NCI-H2227 (cell line): Measurements from ENCODE around the gene GNG12.

Source experiments
- DNase-seq: peaks from one replicate; lab custom pipeline; 2025; ENCODE audit not compliant: unreplicated experiment; lab: John Stamatoyannopoulos, UW

Gene GNG12

DNA sequence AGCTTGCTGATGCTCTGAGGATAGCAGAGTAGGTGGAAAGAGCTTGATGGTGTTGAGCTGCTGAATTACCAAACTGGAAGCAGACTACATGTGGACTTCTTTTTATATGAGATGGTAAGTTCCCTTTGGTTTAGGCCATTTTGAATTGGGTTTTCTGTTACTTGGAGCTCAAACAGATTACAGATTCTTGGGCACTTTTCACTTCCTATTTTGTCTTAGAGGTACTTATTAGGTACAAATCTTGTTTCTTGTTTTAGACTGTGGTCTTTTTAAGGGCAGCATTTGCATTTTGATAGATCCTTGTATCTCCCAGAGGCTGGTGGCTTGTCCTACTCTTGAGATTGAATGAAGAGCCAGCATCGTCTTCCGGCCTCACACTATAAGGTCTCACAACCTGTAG is 78.1 kb downstream of the GNG12 start:
- no peak for DNase-seq

- no peak for DNase-seq
Observed at GRCh38 chr1:67754526-67754920, 78.7 kb downstream of the GNG12 start.

GRCh38 chr1:67753776-67754525 is 79.3 kb downstream of the GNG12 start:
- DNase-seq: no peak

- DNase-seq: no peak
Observed at GRCh38 chr1:67752306-67752705, 81.0 kb downstream of the GNG12 start.

DNA sequence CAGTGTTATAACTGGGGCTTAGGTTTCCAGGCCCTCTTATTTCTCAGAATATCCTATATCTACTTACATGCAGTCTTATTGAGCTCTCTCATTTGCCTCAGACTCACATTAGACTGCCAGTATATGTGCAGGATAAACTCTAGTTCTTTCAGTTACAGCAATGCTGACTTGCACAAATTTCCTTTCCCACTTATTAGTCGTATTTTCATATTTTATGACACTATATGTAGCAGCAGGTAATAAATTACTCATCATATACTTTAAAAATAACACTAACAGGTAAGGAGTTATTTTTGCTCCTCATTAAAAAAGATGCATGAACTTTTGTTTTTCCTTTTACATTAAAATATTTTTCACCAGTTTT is 82.6 kb downstream of the GNG12 start:
- DNase-seq: no peak

- no peak for DNase-seq
Observed at GRCh38 chr1:67749844-67750690, 83.2 kb downstream of the GNG12 start.

DNA sequence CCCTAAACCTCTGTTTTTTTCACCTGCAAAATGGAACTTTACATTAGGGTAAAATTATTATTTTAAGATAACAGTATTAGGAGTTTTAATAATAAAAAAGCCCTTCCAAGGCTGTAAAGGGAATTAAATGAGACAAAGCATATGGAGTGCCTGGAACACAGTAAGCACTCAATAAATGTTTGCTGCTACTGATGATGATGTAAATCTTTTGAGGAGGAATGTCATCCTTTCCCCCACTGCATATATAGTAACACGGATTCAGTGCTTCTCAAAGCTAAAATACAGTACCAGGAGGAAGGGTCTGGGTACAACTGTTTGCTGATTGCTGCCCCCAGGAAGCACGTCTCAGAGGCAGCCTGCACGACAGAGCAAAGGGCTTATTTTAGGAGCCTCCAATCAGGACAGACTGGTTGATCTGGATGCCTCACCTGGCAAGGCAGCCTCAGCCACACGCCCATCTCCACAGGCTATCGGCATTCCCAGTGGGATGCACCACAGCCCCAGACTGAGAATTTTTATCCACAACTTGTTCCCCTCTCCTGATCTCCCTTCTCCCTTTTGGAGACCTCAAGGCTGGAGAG is 83.9 kb downstream of the GNG12 start:
- no peak for DNase-seq

DNA sequence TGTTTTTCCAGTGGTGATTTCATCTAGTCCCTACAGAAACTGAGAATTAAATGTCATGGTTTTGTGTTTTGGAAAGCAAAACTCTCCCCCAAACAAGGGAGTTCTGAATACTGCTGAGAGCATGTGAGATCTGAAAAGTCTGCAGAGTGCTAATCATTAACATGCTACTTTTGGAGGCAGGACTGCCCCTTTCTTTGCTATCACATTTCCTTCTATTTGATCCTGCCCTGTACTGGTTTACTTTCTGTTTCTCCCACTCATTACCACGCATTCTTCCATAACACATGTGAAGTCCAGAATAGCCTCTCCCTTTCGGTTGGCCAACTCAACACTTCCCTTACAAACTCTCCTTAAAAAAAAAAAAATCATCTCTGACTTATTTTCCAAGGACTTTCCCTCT is 84.6 kb downstream of the GNG12 start:
- no peak for DNase-seq

DNA sequence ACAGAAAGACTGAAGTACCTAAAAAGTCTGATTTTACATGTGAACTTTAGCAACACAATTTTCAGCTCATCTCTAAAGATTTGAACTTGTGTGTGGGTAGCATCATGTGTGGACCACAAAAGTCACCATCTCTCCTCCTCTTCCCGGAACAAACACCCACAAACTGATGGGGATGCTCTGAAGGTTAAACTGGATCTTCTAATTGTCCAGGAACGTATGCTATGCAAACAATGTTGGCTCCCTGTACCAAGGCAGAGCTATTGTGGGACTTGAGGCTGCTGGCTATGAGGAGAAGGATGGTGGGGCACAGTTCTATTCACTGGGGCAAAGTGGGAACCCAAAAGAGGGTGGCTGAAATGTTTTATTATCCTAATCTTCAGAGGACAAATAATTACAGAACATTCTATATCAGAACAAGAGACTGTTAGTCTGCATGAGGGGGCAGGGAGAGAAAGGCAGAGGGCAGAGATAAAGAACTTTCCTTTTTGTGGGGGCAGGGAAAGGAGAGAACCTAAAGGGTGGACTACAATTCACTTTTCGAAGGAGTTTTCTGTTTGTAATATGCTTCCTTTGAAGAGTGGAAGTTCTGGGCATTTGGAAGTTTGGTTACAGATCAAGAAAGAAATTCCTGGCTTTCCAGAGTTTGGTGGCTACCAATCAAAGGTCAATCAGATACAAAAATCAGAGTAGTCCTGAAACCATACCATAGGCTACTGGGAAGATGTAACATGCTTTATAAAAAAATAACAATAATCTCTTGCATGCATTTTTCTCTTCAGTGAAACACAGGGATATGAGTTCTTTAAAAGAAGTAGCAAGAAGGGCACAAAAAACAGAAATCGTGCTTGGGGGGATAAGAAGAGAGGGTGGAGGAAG is 85.4 kb downstream of the GNG12 start:
- no peak for DNase-seq

- DNase-seq: no peak
Observed at GRCh38 chr1:67745875-67746698, 87.2 kb downstream of the GNG12 start.

DNA sequence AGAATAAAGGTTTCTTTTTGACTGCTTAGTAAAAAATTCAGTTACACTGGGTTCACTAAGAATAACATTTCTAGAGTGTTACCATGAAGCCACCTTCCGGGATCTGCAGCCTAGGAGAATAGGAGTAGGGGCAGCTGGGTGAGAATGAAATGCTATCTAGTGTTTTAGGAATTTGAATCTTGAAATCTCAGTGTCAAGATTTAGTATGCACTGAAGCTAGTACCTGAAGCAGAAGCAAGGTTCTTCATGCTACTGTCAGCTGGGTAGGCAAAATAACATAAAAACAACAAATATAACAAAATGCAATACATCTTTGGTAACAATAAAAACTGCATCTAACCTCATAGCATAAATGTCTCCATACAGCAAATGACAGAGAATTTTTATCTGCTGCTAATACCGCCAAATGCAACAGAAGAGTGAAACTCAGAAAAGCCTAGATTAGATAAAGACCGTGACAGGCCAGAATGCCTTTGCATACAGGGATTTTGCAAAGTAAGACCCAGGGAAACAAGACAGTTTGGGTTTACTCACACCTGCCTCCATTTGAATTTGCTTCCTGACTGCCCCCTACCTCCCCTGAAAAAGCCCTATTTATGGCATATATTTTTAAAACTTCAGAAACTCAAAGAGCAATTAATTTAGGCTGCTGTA is 90.1 kb downstream of the GNG12 start:
- no peak for DNase-seq

GRCh38 chr1:67741736-67742135 is 91.5 kb downstream of the GNG12 start:
- DNase-seq: no peak

- no peak for DNase-seq
Observed at GRCh38 chr1:67741121-67741520, 92.1 kb downstream of the GNG12 start.

GRCh38 chr1:67740543-67740942 is 92.7 kb downstream of the GNG12 start:
- DNase-seq: no peak

DNA sequence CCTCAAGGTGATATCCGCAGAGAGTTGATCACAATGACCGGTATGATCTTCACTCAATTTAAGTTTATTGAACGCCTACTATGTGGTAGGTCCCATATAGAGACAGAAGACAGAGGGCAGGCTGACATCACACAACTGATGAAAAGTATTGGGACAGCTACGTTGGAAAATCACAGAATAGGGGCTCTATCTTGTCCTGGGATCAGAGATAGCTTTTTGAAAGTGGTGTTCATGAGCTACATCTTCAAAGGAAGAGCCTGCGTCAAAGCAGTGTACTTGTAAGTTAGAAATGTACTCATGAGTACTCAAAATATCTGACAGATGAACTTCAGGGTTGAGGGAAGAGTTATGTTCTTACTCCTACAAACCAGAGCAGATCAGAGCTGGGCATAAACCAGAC is 93.9 kb downstream of the GNG12 start:
- no peak for DNase-seq

- DNase-seq: no peak
Observed at GRCh38 chr1:67738401-67738800, 94.9 kb downstream of the GNG12 start.

GRCh38 chr1:67737875-67738274 is 95.4 kb downstream of the GNG12 start:
- DNase-seq: no peak

DNA sequence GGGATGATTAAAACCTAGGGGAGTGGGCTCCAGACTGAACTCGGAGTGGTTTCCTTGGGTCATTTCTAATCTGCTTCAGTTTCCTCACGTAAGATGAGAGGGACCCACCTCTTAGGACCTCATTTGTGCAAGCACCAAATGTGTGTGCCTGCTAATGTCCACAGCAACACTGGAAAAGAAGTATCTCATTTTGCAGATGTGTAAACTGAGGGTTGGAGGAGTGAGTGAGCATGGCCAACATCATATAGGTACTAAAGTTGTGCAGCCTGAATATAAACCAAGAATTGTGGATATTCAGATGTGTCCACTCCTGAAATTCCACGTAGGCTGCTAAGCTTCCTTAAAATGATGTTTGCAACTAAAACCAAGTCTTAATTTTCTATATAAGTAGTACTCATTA is 96.5 kb downstream of the GNG12 start:
- DNase-seq: no peak

- DNase-seq: peak; percentile 32
Observed at GRCh38 chr1:67735806-67736627, 97.2 kb downstream of the GNG12 start.
